GM10266 (cell line): ENCODE data around the gene BET1.

Source experiments
- DNase-seq: peaks from one replicate; pipeline ENCODE4 v3.0.0; 2012; ENCODE audit errors: extremely low spot score
- TF ChIP-seq, protein P1 (sequence below): IDR thresholded peaks from 2 replicates; pipeline ENCODE4 v1.5.1; 2012; ENCODE audit warnings: mild to moderate bottlenecking, low read depth; ENCODE audit not compliant: control insufficient read depth, insufficient read depth; ENCODE audit errors: missing control alignments

Gene BET1

DNA sequence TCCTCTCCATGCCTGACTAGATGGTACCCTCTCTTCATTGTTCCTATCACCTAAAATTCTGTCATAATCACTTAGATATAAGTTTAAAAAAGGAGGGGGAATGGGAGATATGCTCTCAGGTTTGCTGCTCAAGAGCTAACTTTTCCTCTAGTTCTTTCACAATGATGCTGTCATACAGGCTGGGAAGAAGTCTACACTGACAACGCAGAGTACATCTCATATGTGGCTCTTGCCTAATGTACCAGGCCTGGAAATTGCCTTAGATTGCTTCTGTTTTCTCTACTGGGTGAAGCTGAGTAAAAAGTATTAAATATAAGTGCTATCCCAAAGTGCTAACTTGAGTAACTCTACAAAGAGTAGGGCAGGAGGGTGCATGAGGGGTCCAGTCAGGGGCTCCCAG lies 43.8 kb upstream of the BET1 start:
- DNase-seq: no peak
- TF ChIP-seq, protein P1, sequence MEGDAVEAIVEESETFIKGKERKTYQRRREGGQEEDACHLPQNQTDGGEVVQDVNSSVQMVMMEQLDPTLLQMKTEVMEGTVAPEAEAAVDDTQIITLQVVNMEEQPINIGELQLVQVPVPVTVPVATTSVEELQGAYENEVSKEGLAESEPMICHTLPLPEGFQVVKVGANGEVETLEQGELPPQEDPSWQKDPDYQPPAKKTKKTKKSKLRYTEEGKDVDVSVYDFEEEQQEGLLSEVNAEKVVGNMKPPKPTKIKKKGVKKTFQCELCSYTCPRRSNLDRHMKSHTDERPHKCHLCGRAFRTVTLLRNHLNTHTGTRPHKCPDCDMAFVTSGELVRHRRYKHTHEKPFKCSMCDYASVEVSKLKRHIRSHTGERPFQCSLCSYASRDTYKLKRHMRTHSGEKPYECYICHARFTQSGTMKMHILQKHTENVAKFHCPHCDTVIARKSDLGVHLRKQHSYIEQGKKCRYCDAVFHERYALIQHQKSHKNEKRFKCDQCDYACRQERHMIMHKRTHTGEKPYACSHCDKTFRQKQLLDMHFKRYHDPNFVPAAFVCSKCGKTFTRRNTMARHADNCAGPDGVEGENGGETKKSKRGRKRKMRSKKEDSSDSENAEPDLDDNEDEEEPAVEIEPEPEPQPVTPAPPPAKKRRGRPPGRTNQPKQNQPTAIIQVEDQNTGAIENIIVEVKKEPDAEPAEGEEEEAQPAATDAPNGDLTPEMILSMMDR: no peak

DNA sequence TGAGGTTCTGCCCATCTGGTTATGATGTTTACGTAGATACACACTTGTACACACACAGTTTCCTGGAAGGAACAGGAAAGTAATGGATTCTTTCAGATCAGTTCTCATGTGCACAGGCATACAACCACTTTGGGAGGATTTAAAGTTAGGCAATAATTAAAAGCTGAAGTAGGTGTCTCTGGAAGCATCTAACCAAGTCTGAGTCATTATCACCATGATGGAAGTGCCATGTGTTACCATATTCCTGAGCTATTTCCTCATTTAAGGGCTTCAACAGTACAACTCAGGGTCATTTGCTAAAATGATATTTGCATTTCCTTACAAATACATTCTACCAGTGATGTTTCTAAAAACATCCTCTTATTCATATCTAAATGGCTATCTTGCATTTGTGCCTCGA lies 41.4 kb upstream of the BET1 start:
- TF ChIP-seq, protein P1: no peak
- DNase-seq: no peak

DNA sequence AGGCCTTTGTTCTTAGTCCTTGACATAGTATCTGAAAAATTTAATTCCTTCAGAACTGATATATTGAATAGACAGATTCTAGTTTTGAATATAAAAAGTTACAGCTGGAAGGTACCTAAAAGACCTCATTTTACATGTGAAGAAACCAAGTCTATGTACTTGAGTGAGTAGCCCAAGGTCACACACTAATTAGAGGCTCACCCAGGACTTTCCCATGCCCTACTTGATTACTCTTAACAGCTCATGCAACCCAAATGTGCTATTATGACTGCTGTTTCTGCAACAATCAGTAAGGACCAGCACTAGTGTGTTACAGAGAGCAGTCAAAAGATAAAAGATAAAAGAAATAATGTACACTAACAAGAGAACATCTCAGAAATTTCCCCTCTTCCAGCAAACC lies 40.7 kb upstream of the BET1 start:
- TF ChIP-seq, protein P1: no peak
- no peak for DNase-seq

DNA sequence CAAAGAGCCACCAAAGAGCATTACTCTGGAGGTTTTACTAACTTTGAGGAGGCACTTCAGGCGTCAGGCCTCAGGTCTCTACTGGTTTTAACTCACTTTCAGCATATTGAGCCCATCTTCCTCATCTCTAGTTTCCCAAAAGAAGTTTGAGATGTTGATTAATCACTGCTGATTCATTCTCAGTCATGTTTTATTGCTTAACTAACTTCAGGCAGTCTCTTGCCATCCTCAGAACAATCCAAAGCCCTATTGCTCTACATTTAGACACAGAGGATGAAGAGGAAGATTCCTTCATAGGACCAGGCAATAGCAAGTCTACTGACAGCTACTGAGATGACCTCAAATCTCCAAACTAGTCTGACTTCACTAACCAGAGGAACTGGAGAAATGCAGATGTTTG lies 39.1 kb upstream of the BET1 start:
- no peak for DNase-seq
- TF ChIP-seq, protein P1: no peak

DNA sequence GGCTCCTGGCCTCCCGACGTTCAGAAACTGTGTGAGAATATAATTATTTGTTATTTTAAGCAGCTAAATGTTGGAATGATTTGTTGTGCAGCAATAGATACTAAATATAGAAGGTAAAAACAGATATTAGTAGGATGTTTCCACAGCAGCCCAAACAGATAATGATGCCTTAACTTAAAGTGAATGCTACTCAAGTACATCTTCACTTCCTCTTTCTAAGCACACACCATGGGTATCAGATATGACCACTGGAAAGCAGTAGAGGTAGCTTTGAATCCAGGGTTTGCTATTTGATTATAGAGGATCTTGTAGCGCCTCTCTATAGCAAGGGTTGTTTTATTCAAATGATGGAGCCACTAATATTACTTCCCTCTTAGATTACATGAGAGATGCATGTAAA lies 38.2 kb upstream of the BET1 start:
- TF ChIP-seq, protein P1: no peak
- peak; percentile 17 for DNase-seq

DNA sequence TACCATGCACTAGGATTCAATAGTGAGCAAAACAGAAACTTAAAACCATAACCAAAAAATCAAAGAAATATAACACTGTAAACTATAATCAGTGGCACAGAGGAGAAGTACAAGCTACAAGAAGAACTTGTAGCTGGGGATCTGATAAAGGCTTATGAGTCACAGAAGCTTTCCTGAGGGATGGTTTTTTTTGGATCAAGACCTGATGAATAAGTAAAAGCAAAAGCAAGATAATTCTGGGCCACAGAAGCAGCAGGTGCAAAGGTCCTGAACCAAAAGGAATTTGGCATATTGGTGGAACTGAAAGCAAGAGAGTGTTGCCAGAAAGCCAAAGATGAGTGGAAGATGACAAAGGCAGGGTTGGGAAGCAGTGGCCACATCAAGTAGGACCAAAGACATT lies 37.4 kb upstream of the BET1 start:
- TF ChIP-seq, protein P1: no peak
- no peak for DNase-seq

DNA sequence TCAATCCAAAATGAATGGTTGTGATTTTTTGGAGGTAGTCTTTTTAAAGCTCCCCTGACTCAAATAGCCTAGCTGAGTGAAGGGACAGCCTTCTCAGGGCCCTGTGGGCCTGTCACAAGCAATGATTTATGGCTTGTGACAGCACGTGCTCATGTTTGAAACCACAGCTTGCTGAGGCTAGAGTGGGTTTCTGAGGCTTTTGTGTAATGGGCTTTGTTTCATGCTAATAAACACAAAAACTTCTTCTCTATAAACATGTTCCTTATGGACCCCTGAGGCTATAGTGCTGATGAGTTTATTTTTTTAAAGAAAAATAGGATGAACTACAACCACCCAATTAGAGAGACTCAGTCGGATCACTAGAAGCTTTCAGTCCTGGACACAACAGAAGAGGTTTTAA lies 36.1 kb upstream of the BET1 start:
- DNase-seq: no peak
- TF ChIP-seq, protein P1: no peak
